ENCODE measurements around the gene CFAP210.

Gene CFAP210

DNA sequence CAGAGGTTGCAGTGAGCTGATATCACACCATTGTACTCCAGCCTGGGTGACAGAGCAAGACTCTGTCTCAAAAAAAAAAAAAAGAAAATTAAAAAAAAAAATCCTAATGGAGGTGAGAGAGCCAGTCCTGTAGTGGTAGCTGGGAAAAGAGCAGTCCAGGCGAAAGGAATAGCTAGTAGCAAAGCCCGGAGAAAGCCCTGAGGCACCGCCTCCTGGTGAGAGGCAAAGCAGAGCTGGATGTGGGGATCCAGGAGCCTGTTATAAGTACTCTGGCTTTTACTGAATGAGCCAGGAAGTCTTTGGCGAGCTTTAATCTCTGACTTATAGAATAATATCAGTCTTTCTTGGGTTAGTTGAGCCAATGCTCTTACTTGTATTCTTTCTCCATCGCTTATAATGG, 32.9 kb upstream of the CFAP210 start:
- Histone ChIP-seq H3K36me3 (ENCODE audit: control insufficient read depth, insufficient read depth, low read length) (no peaks in the 10 kb centered on the region), H3K4me3 (ENCODE audit: extremely low read depth, insufficient read depth, low read length, poor library complexity, severe bottlenecking) (no peak overlapping the region), H3K4me1 (ENCODE audit: control insufficient read depth, insufficient read depth, low read length, poor library complexity, severe bottlenecking) (no peaks in the 10 kb centered on the region), H3K9me3 (ENCODE audit: control insufficient read depth, low read length) (no peaks in the 10 kb centered on the region), H3K27ac (ENCODE audit: low read depth, low read length, severe bottlenecking) (no peak overlapping the region)
- 69 to 79% methylated on average over 3 of the region's 5 CpGs for WGBS, 2 experiments (ENCODE audit: insufficient coverage in 2 of 2)

DNA sequence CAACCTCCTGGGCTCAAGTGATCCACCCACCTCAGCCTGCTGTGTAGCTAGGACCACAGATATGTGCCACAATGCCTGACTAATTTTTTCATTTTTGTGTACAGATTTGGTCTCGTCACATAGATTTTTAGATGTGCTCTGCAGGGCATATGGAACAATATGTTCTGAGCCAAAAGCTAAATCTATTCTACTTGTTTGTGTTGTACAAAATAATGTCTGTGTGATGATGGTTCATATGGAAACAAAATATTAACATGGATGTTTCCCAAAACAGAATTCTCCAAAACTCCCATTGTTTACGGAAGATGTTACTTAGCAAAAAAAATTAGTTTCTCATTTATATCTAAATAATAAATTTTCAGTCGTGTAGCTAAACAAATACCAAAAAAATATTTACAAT, 26.8 kb upstream of the CFAP210 start:
- no peaks in the 10 kb centered on the region for H3K9me3 ChIP-seq (ENCODE audit: control insufficient read depth, low read length)
- no peak overlapping the region for H3K27ac ChIP-seq (ENCODE audit: low read depth, low read length, severe bottlenecking)
- H3K4me3 ChIP-seq (ENCODE audit: extremely low read depth, insufficient read depth, low read length, poor library complexity, severe bottlenecking): no peak overlapping the region
- 75 to 100% methylated on average over 1 of the region's 3 CpGs for WGBS, 2 experiments (ENCODE audit: insufficient coverage in 2 of 2)
- no peaks in the 10 kb centered on the region for H3K36me3 ChIP-seq (ENCODE audit: control insufficient read depth, insufficient read depth, low read length)
- no peaks in the 10 kb centered on the region for H3K4me1 ChIP-seq (ENCODE audit: control insufficient read depth, insufficient read depth, low read length, poor library complexity, severe bottlenecking)

DNA sequence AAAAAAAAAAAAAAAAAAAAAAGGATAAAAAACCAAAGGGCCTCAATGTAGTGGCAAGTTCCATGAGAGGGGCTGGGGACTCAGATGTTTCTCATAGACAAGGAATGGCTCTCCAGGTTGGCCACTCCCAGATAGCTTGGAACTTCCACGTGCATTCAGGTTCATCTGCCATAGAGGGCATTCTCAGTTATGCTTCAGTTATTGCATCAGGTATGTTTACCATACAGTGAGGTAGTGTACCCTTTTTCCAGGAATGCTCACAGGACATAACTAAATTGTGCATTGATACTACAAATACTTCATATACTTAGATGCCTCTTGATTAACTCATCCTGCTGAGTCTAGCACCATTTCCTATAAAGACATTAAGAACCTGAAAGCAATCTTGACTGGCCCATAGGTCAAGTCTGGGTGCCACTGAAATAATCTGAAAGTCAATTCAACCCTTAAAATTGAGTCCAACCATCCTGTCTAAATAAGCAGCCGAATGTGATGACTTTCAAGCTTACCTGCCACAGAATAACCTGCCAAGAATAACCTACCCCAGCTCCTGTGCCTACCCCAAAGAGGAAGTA, 24.8 kb upstream of the CFAP210 start:
- H3K4me3 ChIP-seq (ENCODE audit: extremely low read depth, insufficient read depth, low read length, poor library complexity, severe bottlenecking): no peak overlapping the region
- H3K27ac ChIP-seq (ENCODE audit: low read depth, low read length, severe bottlenecking): no peak overlapping the region
- 100% methylated on average over 1 of the region's 2 CpGs; no CpG with 5 or more reads in 1 of the 2 experiments for WGBS, 2 experiments (ENCODE audit: insufficient coverage in 2 of 2)
- no peaks in the 10 kb centered on the region for H3K9me3 ChIP-seq (ENCODE audit: control insufficient read depth, low read length)
- H3K4me1 ChIP-seq (ENCODE audit: control insufficient read depth, insufficient read depth, low read length, poor library complexity, severe bottlenecking): no peaks in the 10 kb centered on the region
- H3K36me3 ChIP-seq (ENCODE audit: control insufficient read depth, insufficient read depth, low read length): no peaks in the 10 kb centered on the region

DNA sequence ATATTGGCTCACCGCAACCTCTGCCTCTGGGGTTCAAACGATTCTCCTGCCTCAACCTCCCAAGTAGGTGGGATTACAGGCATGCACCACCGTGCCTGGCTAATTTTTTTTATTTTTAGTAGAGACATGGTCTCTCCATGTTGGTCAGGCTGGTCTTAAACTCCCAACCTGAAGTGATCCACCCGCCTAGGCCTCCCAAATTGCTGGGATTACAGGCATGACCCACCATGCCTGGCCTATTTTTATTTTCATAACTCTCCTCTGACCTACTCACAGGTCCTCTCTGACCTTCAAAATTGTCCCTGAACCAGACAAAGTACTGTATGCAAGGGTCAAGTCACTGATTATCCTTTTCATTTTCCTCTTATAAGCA, 23.5 kb upstream of the CFAP210 start:
- Histone ChIP-seq H3K4me1 (ENCODE audit: control insufficient read depth, insufficient read depth, low read length, poor library complexity, severe bottlenecking) (no peaks in the 10 kb centered on the region), H3K4me3 (ENCODE audit: extremely low read depth, insufficient read depth, low read length, poor library complexity, severe bottlenecking) (no peak overlapping the region), H3K27ac (ENCODE audit: low read depth, low read length, severe bottlenecking) (no peak overlapping the region), H3K36me3 (ENCODE audit: control insufficient read depth, insufficient read depth, low read length) (no peaks in the 10 kb centered on the region), H3K9me3 (ENCODE audit: control insufficient read depth, low read length) (no peaks in the 10 kb centered on the region)
- WGBS, 2 experiments (ENCODE audit: insufficient coverage in 2 of 2): 72 to 85% methylated on average over 4 of the region's 4 CpGs

DNA sequence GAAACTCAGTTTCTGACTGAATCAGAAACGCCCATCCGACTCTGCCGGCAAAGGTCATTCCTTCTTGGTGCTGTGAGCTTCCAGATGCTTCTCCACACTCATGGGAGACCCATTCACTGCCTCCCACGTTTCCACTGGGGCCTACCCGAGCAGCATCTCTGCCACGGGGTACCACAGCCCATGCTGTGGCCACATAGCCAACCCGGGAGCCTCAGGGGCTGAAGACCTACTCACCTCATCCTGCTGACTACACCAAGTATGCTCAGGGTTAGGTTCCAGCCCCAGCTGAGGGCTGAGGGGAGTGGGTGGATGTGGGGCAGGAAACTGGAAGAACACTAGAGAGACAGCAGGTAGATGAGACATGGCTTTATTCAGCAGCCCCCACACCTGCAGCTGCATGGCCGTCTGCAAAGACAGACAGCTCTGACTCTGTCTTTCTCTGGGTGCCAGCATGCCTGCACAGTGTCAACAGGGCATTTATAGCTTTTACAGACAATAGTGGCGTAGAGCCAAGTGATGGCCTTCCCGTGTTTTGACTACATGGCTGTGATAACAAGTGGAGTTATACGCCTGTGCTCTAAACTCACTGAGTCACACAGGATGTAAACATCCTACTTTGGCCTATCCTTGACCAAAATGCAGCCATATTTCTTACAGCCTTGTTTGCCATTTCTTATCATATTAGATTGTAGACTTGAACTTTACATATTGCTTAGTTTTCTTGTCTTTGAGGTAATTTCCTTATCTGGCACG, 22.9 kb upstream of the CFAP210 start:
- H3K4me3 ChIP-seq (ENCODE audit: extremely low read depth, insufficient read depth, low read length, poor library complexity, severe bottlenecking): no peak overlapping the region
- H3K4me1 ChIP-seq (ENCODE audit: control insufficient read depth, insufficient read depth, low read length, poor library complexity, severe bottlenecking): no peaks in the 10 kb centered on the region
- no peak overlapping the region for H3K27ac ChIP-seq (ENCODE audit: low read depth, low read length, severe bottlenecking)
- 95 to 97% methylated on average over 10 to 12 of the region's 12 CpGs for WGBS, 2 experiments (ENCODE audit: insufficient coverage in 2 of 2)
- no peaks in the 10 kb centered on the region for H3K36me3 ChIP-seq (ENCODE audit: control insufficient read depth, insufficient read depth, low read length)
- H3K9me3 ChIP-seq (ENCODE audit: control insufficient read depth, low read length): no peaks in the 10 kb centered on the region

DNA sequence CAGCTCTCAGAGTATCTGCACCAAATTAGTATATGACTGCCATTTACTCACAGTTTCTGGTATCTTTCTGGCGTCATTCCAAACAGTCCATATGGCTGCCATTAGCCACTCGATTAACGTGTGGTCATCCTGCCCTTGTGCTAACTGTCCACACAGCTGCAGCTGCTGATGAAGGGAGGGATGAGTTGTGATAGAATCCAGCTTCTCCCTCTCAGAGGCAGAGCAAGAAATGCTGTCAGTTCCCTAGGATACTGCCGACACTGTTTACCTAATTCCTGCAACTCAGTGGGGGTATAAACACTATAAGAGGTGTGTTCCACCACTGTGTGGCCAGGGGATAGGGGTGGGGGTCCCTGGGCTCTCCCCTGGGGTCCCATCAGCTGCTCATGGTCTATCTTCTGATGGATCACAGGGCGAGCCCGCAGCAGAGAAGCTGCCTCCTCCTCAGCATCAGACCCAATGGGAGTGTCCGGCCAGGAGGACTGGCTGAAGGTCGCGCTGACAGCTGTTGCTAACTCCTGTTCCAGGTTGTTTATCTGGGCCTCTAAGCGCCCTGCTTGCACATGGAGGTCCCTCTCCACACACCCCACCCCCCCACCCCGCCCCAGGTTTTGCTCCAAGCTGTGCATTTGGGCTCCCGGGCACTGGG, 22.2 kb upstream of the CFAP210 start:
- 81 to 90% methylated on average over 3 to 9 of the region's 12 CpGs for WGBS, 2 experiments (ENCODE audit: insufficient coverage in 2 of 2)
- H3K27ac ChIP-seq (ENCODE audit: low read depth, low read length, severe bottlenecking): no peak overlapping the region
- H3K36me3 ChIP-seq (ENCODE audit: control insufficient read depth, insufficient read depth, low read length): no peaks in the 10 kb centered on the region
- peaks cover 4% of the 10 kb centered on the region for H3K9me3 ChIP-seq (ENCODE audit: control insufficient read depth, low read length)
- H3K4me1 ChIP-seq (ENCODE audit: control insufficient read depth, insufficient read depth, low read length, poor library complexity, severe bottlenecking): no peaks in the 10 kb centered on the region
- H3K4me3 ChIP-seq (ENCODE audit: extremely low read depth, insufficient read depth, low read length, poor library complexity, severe bottlenecking): no peak overlapping the region

DNA sequence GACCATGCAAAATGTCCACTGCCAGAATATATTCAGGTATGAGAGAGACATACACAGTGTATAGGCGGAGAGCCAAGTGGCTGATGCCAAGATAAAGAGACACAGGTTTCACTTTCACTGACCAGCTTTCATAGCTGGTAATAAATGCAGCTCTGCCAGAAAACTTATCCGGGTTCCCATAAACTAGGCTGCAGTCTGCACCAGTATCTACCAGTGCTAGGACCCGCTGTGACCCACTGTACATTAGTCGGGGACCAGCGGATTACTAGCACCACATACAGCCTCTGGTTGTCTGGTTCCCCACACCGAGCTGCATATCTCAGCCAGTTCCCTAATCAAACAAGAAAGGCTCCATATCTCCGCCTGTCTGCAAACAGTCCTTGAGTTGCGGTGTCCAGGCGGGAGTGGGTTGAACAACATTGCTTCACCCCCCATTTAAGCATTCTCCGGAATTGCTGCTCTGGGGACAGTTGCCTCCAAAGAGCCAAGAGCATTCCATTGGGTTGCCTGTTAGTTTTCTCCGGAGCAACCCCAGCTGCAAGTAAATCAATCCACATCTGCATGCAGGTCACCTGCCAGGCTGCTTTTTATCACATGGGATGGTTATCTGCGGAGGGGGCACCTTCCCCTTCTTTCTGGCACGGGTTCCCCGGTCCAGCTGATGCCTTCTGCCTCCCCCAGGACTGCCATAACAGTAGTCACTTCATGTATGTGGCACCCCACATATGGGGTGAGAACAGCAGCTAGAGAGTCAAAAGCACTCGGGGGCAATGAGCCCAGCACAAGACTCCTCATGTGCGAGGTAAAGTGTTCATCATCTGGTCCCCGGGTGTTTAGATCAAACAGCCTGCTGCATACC, 21.4 kb upstream of the CFAP210 start:
- WGBS, 2 experiments (ENCODE audit: insufficient coverage in 2 of 2): 91% methylated on average over 14 to 16 of the region's 17 CpGs

DNA sequence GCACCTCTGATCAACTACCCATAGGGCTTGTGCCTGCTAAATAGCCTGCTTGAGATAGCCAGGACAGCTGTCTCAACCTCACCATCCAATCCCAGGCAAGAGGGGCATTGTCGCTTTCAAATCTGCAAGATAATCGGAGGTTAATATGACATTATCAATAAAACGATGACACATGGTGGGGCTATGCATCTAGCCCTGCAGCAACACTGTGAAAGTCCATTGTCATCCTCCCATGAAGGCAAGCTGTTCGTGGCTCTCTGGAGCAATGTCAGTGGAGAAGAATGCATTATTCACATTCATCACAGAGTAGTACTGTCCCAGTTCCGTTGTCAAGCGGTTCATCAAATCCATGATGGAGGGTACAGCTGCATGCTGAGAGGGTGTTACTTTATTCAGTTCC, 20.5 kb upstream of the CFAP210 start:
- Histone ChIP-seq H3K4me1 (ENCODE audit: control insufficient read depth, insufficient read depth, low read length, poor library complexity, severe bottlenecking) (no peaks in the 10 kb centered on the region), H3K9me3 (ENCODE audit: control insufficient read depth, low read length) (peaks cover 5% of the 10 kb centered on the region), H3K4me3 (ENCODE audit: extremely low read depth, insufficient read depth, low read length, poor library complexity, severe bottlenecking) (no peak overlapping the region), H3K27ac (ENCODE audit: low read depth, low read length, severe bottlenecking) (no peak overlapping the region), H3K36me3 (ENCODE audit: control insufficient read depth, insufficient read depth, low read length) (no peaks in the 10 kb centered on the region)
- 97 to 100% methylated on average over 3 to 5 of the region's 6 CpGs for WGBS, 2 experiments (ENCODE audit: insufficient coverage in 2 of 2)

More for the DNA sequence above, 21.4 kb upstream of the CFAP210 start:
- H3K36me3 ChIP-seq (ENCODE audit: control insufficient read depth, insufficient read depth, low read length): no peaks in the 10 kb centered on the region
- H3K9me3 ChIP-seq (ENCODE audit: control insufficient read depth, low read length): peaks cover 5% of the 10 kb centered on the region
- H3K4me1 ChIP-seq (ENCODE audit: control insufficient read depth, insufficient read depth, low read length, poor library complexity, severe bottlenecking): no peaks in the 10 kb centered on the region
- no peak overlapping the region for H3K27ac ChIP-seq (ENCODE audit: low read depth, low read length, severe bottlenecking)
- H3K4me3 ChIP-seq (ENCODE audit: extremely low read depth, insufficient read depth, low read length, poor library complexity, severe bottlenecking): no peak overlapping the region

DNA sequence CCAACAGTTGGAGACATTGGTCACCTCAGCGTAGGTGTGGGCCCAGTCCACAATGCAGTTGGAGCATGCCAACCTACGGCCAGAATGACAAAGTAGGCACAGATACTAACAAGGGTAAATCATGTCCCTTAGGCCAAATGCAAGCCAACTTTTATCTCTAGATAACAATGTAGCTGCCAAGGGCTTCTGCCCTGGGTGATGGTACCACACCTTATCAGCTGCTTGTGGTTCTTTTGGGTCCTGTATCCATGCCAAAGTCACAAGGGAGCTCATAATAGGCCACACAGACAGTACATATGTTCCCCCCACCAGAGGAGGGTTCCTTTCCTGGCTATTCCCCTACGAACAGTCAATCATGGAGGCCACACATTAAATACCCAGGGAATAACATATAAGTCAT, 19.1 kb upstream of the CFAP210 start:
- no peak overlapping the region for H3K4me3 ChIP-seq (ENCODE audit: extremely low read depth, insufficient read depth, low read length, poor library complexity, severe bottlenecking)
- WGBS, 2 experiments (ENCODE audit: insufficient coverage in 2 of 2): 100% methylated on average over 2 to 3 of the region's 3 CpGs

DNA sequence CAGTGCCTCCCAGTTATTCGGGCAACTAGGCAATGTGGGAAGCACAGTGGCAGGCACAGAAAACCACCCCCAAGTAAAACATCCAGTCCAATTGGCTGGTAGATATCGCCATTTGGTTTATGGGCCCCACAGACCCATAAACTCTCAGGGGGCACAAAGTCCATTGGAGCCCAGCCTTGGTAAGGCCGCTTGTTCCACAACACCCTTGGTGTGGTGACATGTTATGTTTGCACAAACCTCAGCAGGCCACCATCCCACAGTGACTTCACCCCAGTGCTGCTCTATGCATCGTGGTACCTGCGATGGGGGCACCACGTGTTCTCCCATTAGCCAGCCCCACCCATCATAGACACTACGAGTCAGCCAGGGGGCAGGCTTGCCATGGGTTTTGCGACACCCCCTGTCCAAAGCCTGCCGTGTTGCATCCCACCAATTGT, 18.6 kb upstream of the CFAP210 start:
- Histone ChIP-seq H3K4me3 (ENCODE audit: extremely low read depth, insufficient read depth, low read length, poor library complexity, severe bottlenecking) (no peak overlapping the region), H3K27ac (ENCODE audit: low read depth, low read length, severe bottlenecking) (no peak overlapping the region), H3K36me3 (ENCODE audit: control insufficient read depth, insufficient read depth, low read length) (no peaks in the 10 kb centered on the region), H3K4me1 (ENCODE audit: control insufficient read depth, insufficient read depth, low read length, poor library complexity, severe bottlenecking) (no peaks in the 10 kb centered on the region), H3K9me3 (ENCODE audit: control insufficient read depth, low read length) (peaks cover 5% of the 10 kb centered on the region)
- 91 to 99% methylated on average over 7 to 8 of the region's 9 CpGs for WGBS, 2 experiments (ENCODE audit: insufficient coverage in 2 of 2)

More for the DNA sequence above, 19.1 kb upstream of the CFAP210 start:
- Histone ChIP-seq H3K9me3 (ENCODE audit: control insufficient read depth, low read length) (peaks cover 5% of the 10 kb centered on the region), H3K4me1 (ENCODE audit: control insufficient read depth, insufficient read depth, low read length, poor library complexity, severe bottlenecking) (no peaks in the 10 kb centered on the region), H3K27ac (ENCODE audit: low read depth, low read length, severe bottlenecking) (no peak overlapping the region), H3K36me3 (ENCODE audit: control insufficient read depth, insufficient read depth, low read length) (no peaks in the 10 kb centered on the region)

Measured in mesodermal cell (in vitro differentiated cells).